Ovary (tissue), 9 donors: ENCODE measurements around the gene MAP3K1. TPM values are rescaled to one million over a fixed set of nuclear protein-coding genes. Genes with fewer than 3 reads are reported as not detected.

Source experiments
- DNase-seq, 5 donors: peaks; one replicate each; pipeline ENCODE4 v3.0.0-alpha.2; 2019 to 2020
- H3K27ac ChIP-seq, 2 donors: fragments of 200-600 bp; one replicate each; pipeline versions ENCODE4 v1.5.1 to v1.8.0; 2019 to 2022
- H3K27me3 ChIP-seq: fragments of 200-600 bp; one replicate; pipeline ENCODE4 v1.8.0; 2022
- H3K36me3 ChIP-seq: fragments of 200-600 bp; sonication (generic); one replicate; pipeline ENCODE4 v1.5.1; 2019
- H3K4me1 ChIP-seq: one replicate; pipeline ENCODE4 v1.8.1; 2013; ENCODE audit warnings: mild to moderate bottlenecking, moderate library complexity; ENCODE audit not compliant: insufficient read depth
- H3K4me3 ChIP-seq: fragments of 200-600 bp; sonication (generic); one replicate; pipeline ENCODE4 v1.5.1; 2017
- H3K9me3 ChIP-seq, 2 donors: fragments of 200-600 bp in 1 of 2; sonication (generic) in 1 of 2; one replicate each; pipeline versions ENCODE4 v1.5.1 to v1.8.1; 2013 to 2019; ENCODE audit warnings: mild to moderate bottlenecking in 1 of 2, moderate library complexity in 1 of 2
- CTCF ChIP-seq, 3 donors: fragments of 450-650 bp in 2 of 3; fragments of 200-600 bp in 1 of 3; IDR thresholded peaks; one replicate each; pipeline versions ENCODE4 v1.5.1 to v1.8.0; 2016 to 2022; ENCODE audit warnings: antibody characterized with exemption in 3 of 3, mild to moderate bottlenecking in 1 of 3
- EP300 ChIP-seq: sonication (generic); formaldehyde crosslinking; IDR thresholded peaks from one replicate; pipeline ENCODE4 v1.6.1; 2017; ENCODE audit warnings: antibody characterized with exemption
- POLR2A ChIP-seq: fragments of 450-650 bp; IDR thresholded peaks from one replicate; pipeline ENCODE4 v1.6.1; 2017; ENCODE audit warnings: antibody characterized with exemption, mild to moderate bottlenecking, moderate library complexity
- WGBS, 3 donors: extraction: QIAGEN DNeasy Blood & Tissue Kit in 1 of 3; methylation state at CpG; one replicate each; pipeline versions ENCODE4 v1.1.5 to v1.1.7; 2013 to 2017; 5-methylcytosine and 5-hydroxymethylcytosine counted together
- intact Hi-C, 4 donors: fragments of 100-400 bp; cut with DNase I; formaldehyde crosslinking; loops; one replicate each; pipeline versions ENCODE4 v1.11.0 to v1.15.1; 2022 to 2023
- polyA plus RNA-seq, 2 donors: library from polyadenylated mRNA; stranded (reverse); fragments of 200-250 nt in 1 of 2; fragments of 350-450 nt in 1 of 2; fragmentation: Illumina TruSeq in 1 of 2; extraction: RNeasy Lipid Tissue Mini Kit (QIAGEN cat#74804) in 1 of 2; gene quantifications; one replicate each; pipeline ENCODE4 v1.2.3, GENCODE V29; 2013 to 2014
- total RNA-seq, 7 donors: library from RNA; depleted of rRNA in 2 of 7; stranded (reverse); fragments of >200 nt in 2 of 7; fragmentation: NEBNext Ultra II Directional in 3 of 7; extraction: Animal tissue kit (Norgen Biotek cat#: 25700) in 3 of 7; gene quantifications; one replicate each; pipeline versions ENCODE4 v1.1.0 to v1.2.4, GENCODE V29; 2016 to 2023
- donor health status: DM: no; HTN: no; CAD: no; lungs with moderate emphysema.
- donor health status: DM: no; HTN: no; CAD: no.
- donor health status: Bipolar disorder and iron deficiency.
- donor health status: DM: yes; HTN: yes; CAD: no.
- donor health status: DM: no; HTN: no; CAD: no.
- donor health status: DM: yes; HTN: yes; CAD: no.

Gene MAP3K1
- total and polyA plus RNA-seq, 9 donors = 5.4 to 29.8 (median 21.6) TPM

GRCh38 chr5:56910210-56910965, 95.0 kb downstream of the MAP3K1 start:
- H3K4me3 ChIP-seq = peak overlapping the region; percentile 68
- H3K27ac ChIP-seq = peak overlapping the region in 1 of 2 donors; percentile 85
- no peaks in the 10 kb centered on the region for H3K36me3 ChIP-seq
- peak in 4 of 5 donors; percentile 47 to 72 (median 66) for DNase-seq
- 1% methylated on average over 29 of the region's 29 CpGs for WGBS, 3 donors
- intact Hi-C loops = loop anchor here in 1 of 4 donors (2.0 kb wide), 1 partner anchor 40 kb away; no protein-coding TSS in a partner anchor
- no peaks in the 10 kb centered on the region for H3K27me3 ChIP-seq
- no peaks in the 10 kb centered on the region for H3K9me3 ChIP-seq
- H3K4me1 ChIP-seq = peaks cover 3% of the 10 kb centered on the region
- TF ChIP-seq EP300 (no peak), CTCF (IDR thresholded peaks at IDR 0.05) (no peak), POLR2A (peak; percentile 20)

- Histone ChIP-seq H3K4me1 (peaks cover 3% of the 10 kb centered on the region), H3K9me3 (no peaks in the 10 kb centered on the region), H3K4me3 (no peak overlapping the region), H3K27ac (no peak overlapping the region), H3K36me3 (no peaks in the 10 kb centered on the region), H3K27me3 (no peaks in the 10 kb centered on the region)
- 88 to 93% (median 90%) methylated on average over 3 of the region's 3 CpGs for WGBS, 3 donors
- DNase-seq = no peak
- TF ChIP-seq EP300 = no peak
- no peak for TF ChIP-seq POLR2A
- TF ChIP-seq CTCF (IDR thresholded peaks at IDR 0.05) = no peak
- intact Hi-C loops = no loop called here
These were observed 98.4 kb downstream of the MAP3K1 start for GRCh38 chr5:56913766-56914165.

GRCh38 chr5:56914678-56915077, 99.3 kb downstream of the MAP3K1 start:
- H3K4me3 ChIP-seq = no peak overlapping the region
- H3K27me3 ChIP-seq = no peaks in the 10 kb centered on the region
- no peak overlapping the region for H3K27ac ChIP-seq
- H3K36me3 ChIP-seq = no peaks in the 10 kb centered on the region
- H3K9me3 ChIP-seq = no peaks in the 10 kb centered on the region
- WGBS, 3 donors = 86 to 94% (median 87%) methylated on average over 2 of the region's 2 CpGs
- peaks cover 3% of the 10 kb centered on the region for H3K4me1 ChIP-seq
- intact Hi-C loops = no loop called here
- no peak for DNase-seq
- no peak for TF ChIP-seq EP300
- TF ChIP-seq POLR2A = no peak
- TF ChIP-seq CTCF (IDR thresholded peaks at IDR 0.05) = no peak

GRCh38 chr5:56917534-56917933, 102.2 kb downstream of the MAP3K1 start:
- H3K4me1 ChIP-seq = no peaks in the 10 kb centered on the region
- H3K27ac ChIP-seq = no peak overlapping the region
- no peak overlapping the region for H3K4me3 ChIP-seq
- no peaks in the 10 kb centered on the region for H3K36me3 ChIP-seq
- DNase-seq = no peak
- no peaks in the 10 kb centered on the region for H3K27me3 ChIP-seq
- WGBS, 3 donors = 65 to 75% (median 67%) methylated on average over 2 of the region's 2 CpGs
- intact Hi-C loops = no loop called here
- H3K9me3 ChIP-seq = no peaks in the 10 kb centered on the region
- TF ChIP-seq EP300 (no peak), POLR2A (no peak), CTCF (IDR thresholded peaks at IDR 0.05) (no peak)
